Aorta (tissue), 5 donors: ENCODE data around the gene DMAP1. TPM values are rescaled to one million over a fixed set of nuclear protein-coding genes. Genes with fewer than 3 reads are reported as not detected.

Experiments
- ATAC-seq: fragments of 200-7000 bp; cut with Tn5 transposase; one replicate; pipeline ENCODE4 v1.9.1; 2022; ENCODE audit warnings: moderate library complexity; ENCODE audit not compliant: low FRiP score
- DNase-seq, 2 donors: peaks; one replicate each; pipeline ENCODE4 v3.0.0-alpha.2; 2020
- H3K27ac ChIP-seq, 2 donors: one replicate each; pipeline ENCODE4 v1.5.1; 2013; ENCODE audit warnings: low read length in 2 of 2, mild to moderate bottlenecking in 2 of 2, moderate library complexity in 2 of 2, control low read depth in 1 of 2, inconsistent platforms in 1 of 2, low read depth in 1 of 2
- H3K27me3 ChIP-seq, 2 donors: one replicate each; pipeline ENCODE4 v1.6.1; 2013; ENCODE audit warnings: control low read depth in 1 of 2, low read length in 1 of 2, mild to moderate bottlenecking in 1 of 2, moderate library complexity in 1 of 2; ENCODE audit not compliant: insufficient read depth in 2 of 2, control insufficient read depth in 1 of 2
- H3K36me3 ChIP-seq, 2 donors: one replicate each; pipeline ENCODE4 v1.6.1; 2013; ENCODE audit warnings: control low read depth in 1 of 2, low read length in 1 of 2, mild to moderate bottlenecking in 1 of 2; ENCODE audit not compliant: insufficient read depth in 2 of 2, control insufficient read depth in 1 of 2
- H3K4me1 ChIP-seq, 2 donors: one replicate each; pipeline ENCODE4 v1.6.1; 2013; ENCODE audit warnings: low read length in 2 of 2, control low read depth in 1 of 2, mild to moderate bottlenecking in 1 of 2, moderate library complexity in 1 of 2; ENCODE audit not compliant: insufficient read depth in 2 of 2, control insufficient read depth in 1 of 2
- H3K4me3 ChIP-seq, 2 donors: one replicate each; pipeline ENCODE4 v1.5.1; 2013; ENCODE audit warnings: low read length in 2 of 2, control low read depth in 1 of 2, mild to moderate bottlenecking in 1 of 2
- H3K9me3 ChIP-seq: one replicate; pipeline ENCODE4 v1.6.1; 2013; ENCODE audit warnings: mild to moderate bottlenecking, low read length; ENCODE audit not compliant: control insufficient read depth
- WGBS, 2 donors: extraction: QIAGEN DNeasy Blood & Tissue Kit; methylation state at CpG; one replicate each; pipeline ENCODE4 v1.1.7; 2013; 5-methylcytosine and 5-hydroxymethylcytosine counted together
- intact Hi-C, 2 donors: fragments of 100-400 bp; cut with DNase I; formaldehyde crosslinking; loops; one replicate each; pipeline versions ENCODE4 v1.14.2 to v1.15.0; 2022
- polyA plus RNA-seq, 2 donors: library from polyadenylated mRNA; stranded (reverse); fragments of 200-250 nt; gene quantifications; one replicate each; pipeline ENCODE4 v1.2.3, GENCODE V29; 2013
- total RNA-seq, 2 donors: library from RNA; stranded (reverse); fragmentation: NEBNext Ultra II Directional; extraction: Animal tissue kit (Norgen Biotek cat#: 25700); gene quantifications; one replicate each; pipeline ENCODE4 v1.2.1, GENCODE V29; 2021
- donor health status: healthy with polysubstance abuse.
- donor health status: Bipolar disorder and iron deficiency.
- donor health status: DM: no; HTN: no; CAD: no.
- donor health status: DM: no; HTN: no; CAD: no.
- donor health status: DM: yes; HTN: yes; CAD: no.

Gene DMAP1
- total and polyA plus RNA-seq, 4 donors: 21.8 to 134 (median 33.3) TPM

- ATAC-seq: no peak
- Histone ChIP-seq H3K9me3 (no peaks in the 10 kb centered on the region), H3K4me1 (no peaks in the 10 kb centered on the region), H3K36me3 (no peaks in the 10 kb centered on the region), H3K27ac (no peak overlapping the region), H3K27me3 (no peaks in the 10 kb centered on the region), H3K4me3 (no peak overlapping the region)
- WGBS, 2 donors: 76 to 80% methylated on average over 10 of the region's 10 CpGs
- DNase-seq: no peak
- intact Hi-C loops: no loop called here
Measured at GRCh38 chr1:44256762-44257554, 43.7 kb downstream of the DMAP1 start.

- Histone ChIP-seq H3K27ac (no peak overlapping the region), H3K27me3 (no peaks in the 10 kb centered on the region), H3K36me3 (no peaks in the 10 kb centered on the region), H3K4me1 (no peaks in the 10 kb centered on the region), H3K4me3 (no peak overlapping the region), H3K9me3 (no peaks in the 10 kb centered on the region)
- DNase-seq (no peak), ATAC-seq (no peak)
- intact Hi-C loops: no loop called here
- 92 to 95% methylated on average over 2 of the region's 2 CpGs for WGBS, 2 donors
Measured at GRCh38 chr1:44259090-44259489, 45.8 kb downstream of the DMAP1 start.

GRCh38 chr1:44260792-44261170, 47.5 kb downstream of the DMAP1 start:
- no peak for DNase-seq

GRCh38 chr1:44261171-44261817, 48.0 kb downstream of the DMAP1 start:
- DNase-seq: no peak
- intact Hi-C loops: no loop called here

More at GRCh38 chr1:44260792-44261170, 47.5 kb downstream of the DMAP1 start:
- Histone ChIP-seq H3K4me1 (no peaks in the 10 kb centered on the region), H3K27ac (no peak overlapping the region), H3K36me3 (no peaks in the 10 kb centered on the region), H3K4me3 (no peak overlapping the region), H3K27me3 (no peaks in the 10 kb centered on the region), H3K9me3 (no peaks in the 10 kb centered on the region)
- no peak for ATAC-seq
- intact Hi-C loops: no loop called here
- 88 to 90% methylated on average over 4 of the region's 4 CpGs for WGBS, 2 donors

GRCh38 chr1:44261962-44262361, 48.7 kb downstream of the DMAP1 start:
- H3K36me3 ChIP-seq: no peaks in the 10 kb centered on the region
- no peaks in the 10 kb centered on the region for H3K9me3 ChIP-seq
- no peak overlapping the region for H3K4me3 ChIP-seq
- no peaks in the 10 kb centered on the region for H3K4me1 ChIP-seq
- 86 to 90% methylated on average over 5 of the region's 5 CpGs for WGBS, 2 donors
- no peaks in the 10 kb centered on the region for H3K27me3 ChIP-seq
- ATAC-seq (no peak), DNase-seq (no peak)
- no peak overlapping the region for H3K27ac ChIP-seq
- intact Hi-C loops: no loop called here

More at GRCh38 chr1:44261171-44261817, 48.0 kb downstream of the DMAP1 start:
- no peak for ATAC-seq
- H3K27ac ChIP-seq: no peak overlapping the region
- no peaks in the 10 kb centered on the region for H3K9me3 ChIP-seq
- H3K27me3 ChIP-seq: no peaks in the 10 kb centered on the region
- 92 to 96% methylated on average over 27 of the region's 27 CpGs for WGBS, 2 donors
- no peaks in the 10 kb centered on the region for H3K36me3 ChIP-seq
- H3K4me3 ChIP-seq: no peak overlapping the region
- no peaks in the 10 kb centered on the region for H3K4me1 ChIP-seq

- H3K4me1 ChIP-seq: no peaks in the 10 kb centered on the region
- no peaks in the 10 kb centered on the region for H3K9me3 ChIP-seq
- intact Hi-C loops: no loop called here
- no peak for DNase-seq
- H3K36me3 ChIP-seq: no peaks in the 10 kb centered on the region
- H3K4me3 ChIP-seq: no peak overlapping the region
- no peak overlapping the region for H3K27ac ChIP-seq
- H3K27me3 ChIP-seq: no peaks in the 10 kb centered on the region
- ATAC-seq: no peak
- WGBS, 2 donors: 89 to 90% methylated on average over 6 of the region's 6 CpGs
Measured at GRCh38 chr1:44262414-44262813, 49.1 kb downstream of the DMAP1 start.

GRCh38 chr1:44262816-44263567, 49.7 kb downstream of the DMAP1 start:
- Histone ChIP-seq H3K36me3 (no peaks in the 10 kb centered on the region), H3K4me1 (no peaks in the 10 kb centered on the region), H3K9me3 (no peaks in the 10 kb centered on the region), H3K27ac (no peak overlapping the region), H3K27me3 (no peaks in the 10 kb centered on the region), H3K4me3 (no peak overlapping the region)
- ATAC-seq (no peak), DNase-seq (no peak)
- 90 to 92% methylated on average over 4 of the region's 4 CpGs for WGBS, 2 donors
- intact Hi-C loops: no loop called here

- Histone ChIP-seq H3K9me3 (no peaks in the 10 kb centered on the region), H3K4me1 (no peaks in the 10 kb centered on the region), H3K36me3 (no peaks in the 10 kb centered on the region), H3K27ac (no peak overlapping the region), H3K4me3 (no peak overlapping the region), H3K27me3 (no peaks in the 10 kb centered on the region)
- no peak for DNase-seq
- 92 to 94% methylated on average over 9 of the region's 9 CpGs for WGBS, 2 donors
- peak; percentile 16 for ATAC-seq
- intact Hi-C loops: no loop called here
Measured at GRCh38 chr1:44263568-44264450, 50.5 kb downstream of the DMAP1 start.
